WTC11 (cell line): Measurements from ENCODE around the gene PTPRB. TPM values are rescaled to one million over a fixed set of nuclear protein-coding genes. Genes with fewer than 3 reads are reported as not detected.

ENCODE experiments used
- ATAC-seq: fragments of 200-7000 bp; cut with Tn5 transposase; 2 replicates; pipeline ENCODE4 v1.10.0; 2021; ENCODE audit warnings: mild to moderate bottlenecking, moderate library complexity
- CTCF ChIA-PET: fragments of 300-600 bp; sonication (Branson Sonifier 250); formaldehyde crosslinking; loops from one replicate; lab custom pipeline; 2021; ENCODE audit warnings: antibody characterized with exemption; lab: Charles Lee
- POLR2A ChIA-PET: fragments of 350-600 bp; sonication (Branson Sonifier 250); formaldehyde crosslinking; loops from one replicate; lab custom pipeline; 2021; ENCODE audit warnings: antibody characterized with exemption; lab: Charles Lee
- DNase-seq: peaks from one replicate; pipeline ENCODE4 v3.0.0; 2021; ENCODE audit warnings: low spot score
- H3K27ac Mint-ChIP-seq: 2 replicates; pipeline ENCODE4 v1.8.0; 2021; ENCODE audit warnings: mixed read lengths
- H3K27me3 Mint-ChIP-seq: 2 replicates; pipeline ENCODE4 v1.8.0; 2021; ENCODE audit warnings: low read depth, mild to moderate bottlenecking, moderate library complexity, mixed read lengths
- H3K36me3 Mint-ChIP-seq: 2 replicates; pipeline ENCODE4 v1.8.0; 2021; ENCODE audit warnings: mixed read lengths
- H3K4me1 Mint-ChIP-seq: 2 replicates; pipeline ENCODE4 v1.8.0; 2022; ENCODE audit warnings: mixed read lengths
- H3K4me3 Mint-ChIP-seq: 2 replicates; pipeline ENCODE4 v1.8.0; 2021; ENCODE audit warnings: mild to moderate bottlenecking, moderate library complexity, mixed read lengths
- H3K9me3 Mint-ChIP-seq: 2 replicates; pipeline ENCODE4 v1.8.0; 2021; ENCODE audit warnings: mixed read lengths
- AFF4 ChIP-seq: sonication (generic); formaldehyde crosslinking; IDR thresholded peaks from 2 replicates; pipeline ENCODE4 v1.8.1; 2023; ENCODE audit warnings: mild to moderate bottlenecking, missing genetic modification reagents, borderline replicate concordance
- ATF2 ChIP-seq: sonication (generic); formaldehyde crosslinking; IDR thresholded peaks from 2 replicates; pipeline ENCODE4 v1.8.1; 2022; ENCODE audit warnings: low read depth, missing genetic modification reagents, borderline replicate concordance
- ATF3 ChIP-seq: sonication (generic); formaldehyde crosslinking; conservative IDR thresholded peaks from 2 replicates; pipeline ENCODE4 v1.8.1; 2022; ENCODE audit warnings: mild to moderate bottlenecking, missing genetic modification reagents
- CREB1 ChIP-seq: sonication (generic); formaldehyde crosslinking; IDR thresholded peaks from 2 replicates; pipeline ENCODE4 v1.8.0; 2023; ENCODE audit warnings: mild to moderate bottlenecking, missing genetic modification reagents
- CTCF ChIP-seq: fragments of 200-600 bp; IDR thresholded peaks from 2 replicates; pipeline ENCODE4 v1.8.0; 2022; ENCODE audit warnings: antibody characterized with exemption
- EMX1 ChIP-seq: fragments of 250-450 bp; sonication (Bioruptor Pico); IDR thresholded peaks from 2 replicates; pipeline ENCODE4 v1.8.0; 2021; ENCODE audit warnings: mild to moderate bottlenecking
- ETV6 ChIP-seq: sonication (generic); formaldehyde crosslinking; IDR thresholded peaks from 2 replicates; pipeline ENCODE4 v1.8.1; 2022; ENCODE audit warnings: mild to moderate bottlenecking, missing genetic modification reagents
- FOXK1 ChIP-seq: sonication (generic); formaldehyde crosslinking; IDR thresholded peaks from 2 replicates; pipeline ENCODE4 v1.8.0; 2022; ENCODE audit warnings: mild to moderate bottlenecking, moderate library complexity, missing genetic modification reagents
- HMGA2 ChIP-seq: fragments of 250-450 bp; sonication (Bioruptor Pico); IDR thresholded peaks from 2 replicates; pipeline ENCODE4 v1.4.0; 2021; ENCODE audit warnings: mild to moderate bottlenecking, moderate library complexity
- MXD4 ChIP-seq: fragments of 250-450 bp; sonication (Bioruptor Pico); IDR thresholded peaks from 2 replicates; pipeline ENCODE4 v1.8.0; 2021; ENCODE audit warnings: mild to moderate bottlenecking, moderate library complexity, borderline replicate concordance
- NFE2L1 ChIP-seq: sonication (generic); formaldehyde crosslinking; IDR thresholded peaks from 2 replicates; pipeline ENCODE4 v1.8.1; 2023; ENCODE audit warnings: missing genetic modification reagents
- NR3C1 ChIP-seq: sonication (generic); formaldehyde crosslinking; conservative IDR thresholded peaks from 2 replicates; pipeline ENCODE4 v1.8.1; 2023; ENCODE audit warnings: low read depth, mild to moderate bottlenecking, missing genetic modification reagents
- OVOL2 ChIP-seq: fragments of 250-450 bp; sonication (Bioruptor Pico); IDR thresholded peaks from 2 replicates; pipeline ENCODE4 v1.9.0; 2021; ENCODE audit warnings: mild to moderate bottlenecking, borderline replicate concordance
- SMAD3 ChIP-seq: sonication (generic); formaldehyde crosslinking; IDR thresholded peaks from 2 replicates; pipeline ENCODE4 v1.8.0; 2022; ENCODE audit warnings: missing genetic modification reagents, mild to moderate bottlenecking, borderline replicate concordance
- TP53 ChIP-seq: sonication (generic); formaldehyde crosslinking; IDR thresholded peaks from 2 replicates; pipeline ENCODE4 v1.8.1; 2023; ENCODE audit warnings: mild to moderate bottlenecking, missing genetic modification reagents
- USF2 ChIP-seq: sonication (generic); formaldehyde crosslinking; IDR thresholded peaks from 2 replicates; pipeline ENCODE4 v1.8.1; 2023; ENCODE audit warnings: mild to moderate bottlenecking, missing genetic modification reagents, moderate library complexity
- ZNF263 ChIP-seq: sonication (generic); formaldehyde crosslinking; IDR thresholded peaks from 2 replicates; pipeline ENCODE4 v1.8.1; 2022; ENCODE audit warnings: low read depth, mild to moderate bottlenecking, moderate library complexity, missing genetic modification reagents
- ZNF317 ChIP-seq: sonication (generic); formaldehyde crosslinking; IDR thresholded peaks from 2 replicates; pipeline ENCODE4 v1.8.1; 2023; ENCODE audit warnings: low read depth, mild to moderate bottlenecking, moderate library complexity, missing genetic modification reagents, borderline replicate concordance
- ZNF396 ChIP-seq: fragments of 250-450 bp; sonication (Bioruptor Pico); IDR thresholded peaks from 2 replicates; pipeline ENCODE4 v1.8.0; 2021; ENCODE audit warnings: mild to moderate bottlenecking, moderate library complexity, borderline replicate concordance
- ZNF532 ChIP-seq: fragments of 250-450 bp; sonication (Bioruptor Pico); IDR thresholded peaks from 2 replicates; pipeline ENCODE4 v1.9.0; 2021; ENCODE audit warnings: mild to moderate bottlenecking, borderline replicate concordance
- total RNA-seq: library from RNA; stranded (reverse); gene quantifications from 3 replicates; pipeline ENCODE4 v1.2.3, GENCODE V29; 2021

PTPRB gene
- total RNA-seq, 1 experiment from 2014 or later, result 3.3 TPM

- POLR2A ChIA-PET, result no interaction called here
- Mint-ChIP-seq H3K27me3 (no peaks in the 10 kb centered on the region), H3K9me3 (peaks cover 14% of the 10 kb centered on the region; the same call in 1 of the 2 replicates), H3K27ac (no peak overlapping the region), H3K4me1 (no peaks in the 10 kb centered on the region), H3K36me3 (0 out of 2 replicates have a peak, but pooled peaks cover 3% of the 10 kb centered on the region), H3K4me3 (no peak overlapping the region)
- TF ChIP-seq MXD4 (CRISPR knock-in tag), result no peak
- TF ChIP-seq AFF4 (CRISPR knock-in tag), result no peak
- no peak for TF ChIP-seq NFE2L1 (CRISPR knock-in tag)
- no peak for TF ChIP-seq ATF3 (CRISPR knock-in tag)
- no peak for TF ChIP-seq ETV6 (CRISPR knock-in tag)
- no peak for TF ChIP-seq ZNF317 (CRISPR knock-in tag)
- TF ChIP-seq NR3C1 (CRISPR knock-in tag), result no peak
- no peak for TF ChIP-seq ATF2
- no peak for TF ChIP-seq USF2
- TF ChIP-seq EMX1, result no peak
- no peak for TF ChIP-seq CREB1 (CRISPR knock-in tag)
- no peak for TF ChIP-seq HMGA2
- TF ChIP-seq ZNF263 (CRISPR knock-in tag), result no peak
- no peak for TF ChIP-seq OVOL2 (CRISPR knock-in tag)
- no peak for TF ChIP-seq SMAD3 (CRISPR knock-in tag)
- no peak for TF ChIP-seq ZNF396 (CRISPR knock-in tag)
- no peak for TF ChIP-seq TP53
- no peak for TF ChIP-seq CTCF
- no peak for TF ChIP-seq ZNF532
- no peak for TF ChIP-seq FOXK1 (CRISPR knock-in tag)
- DNase-seq (no peak), ATAC-seq (no peak)
- CTCF ChIA-PET, result no interaction called here
Observed at GRCh38 chr12:70671698-70672097, 34.5 kb upstream of the PTPRB start.
